ENCODE results near the gene GATAD2B.

GATAD2B gene

DNA sequence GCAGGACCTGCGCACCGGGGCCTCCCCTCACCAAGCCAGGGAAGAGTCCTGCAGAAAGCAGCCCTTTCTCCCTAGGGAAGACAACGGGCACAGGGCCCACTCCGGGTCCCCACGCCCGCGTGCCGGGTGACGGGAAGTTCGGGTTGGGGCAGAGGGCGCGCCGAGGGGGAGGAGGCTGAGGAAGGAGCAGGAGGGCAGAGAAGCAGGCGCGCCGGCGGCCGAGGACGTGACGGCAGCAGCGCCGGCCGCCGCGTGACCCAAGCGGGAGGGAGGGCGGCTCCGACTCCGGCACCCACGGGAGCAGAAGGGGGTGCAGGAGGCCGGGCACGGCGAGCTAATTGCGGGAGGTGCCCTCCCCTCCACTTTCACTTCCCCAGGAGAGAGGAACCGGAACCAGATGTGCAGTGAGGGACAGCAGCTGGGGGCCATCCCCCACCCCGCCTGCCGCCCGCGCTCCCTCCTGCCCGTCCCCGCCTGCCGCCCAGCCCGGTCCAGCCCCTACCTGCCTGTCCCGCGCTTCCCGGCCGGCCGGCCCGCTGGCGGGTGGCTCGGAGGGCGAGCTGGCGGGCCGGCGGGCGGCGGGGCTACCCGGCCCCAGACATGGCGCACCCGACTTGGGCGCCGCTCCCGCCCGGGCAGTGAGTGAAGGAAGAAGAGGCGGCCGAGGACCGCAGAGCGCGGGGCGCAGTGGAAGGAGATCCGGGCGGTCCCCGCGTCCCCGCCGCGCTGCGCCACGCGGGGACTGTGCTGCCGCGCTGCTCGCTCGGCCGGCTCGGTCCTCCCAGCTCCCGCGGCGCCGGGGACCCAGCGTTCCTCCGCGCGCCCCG is 23.2 kb upstream of the GATAD2B start (continued):
- TF ChIP-seq, protein P1, sequence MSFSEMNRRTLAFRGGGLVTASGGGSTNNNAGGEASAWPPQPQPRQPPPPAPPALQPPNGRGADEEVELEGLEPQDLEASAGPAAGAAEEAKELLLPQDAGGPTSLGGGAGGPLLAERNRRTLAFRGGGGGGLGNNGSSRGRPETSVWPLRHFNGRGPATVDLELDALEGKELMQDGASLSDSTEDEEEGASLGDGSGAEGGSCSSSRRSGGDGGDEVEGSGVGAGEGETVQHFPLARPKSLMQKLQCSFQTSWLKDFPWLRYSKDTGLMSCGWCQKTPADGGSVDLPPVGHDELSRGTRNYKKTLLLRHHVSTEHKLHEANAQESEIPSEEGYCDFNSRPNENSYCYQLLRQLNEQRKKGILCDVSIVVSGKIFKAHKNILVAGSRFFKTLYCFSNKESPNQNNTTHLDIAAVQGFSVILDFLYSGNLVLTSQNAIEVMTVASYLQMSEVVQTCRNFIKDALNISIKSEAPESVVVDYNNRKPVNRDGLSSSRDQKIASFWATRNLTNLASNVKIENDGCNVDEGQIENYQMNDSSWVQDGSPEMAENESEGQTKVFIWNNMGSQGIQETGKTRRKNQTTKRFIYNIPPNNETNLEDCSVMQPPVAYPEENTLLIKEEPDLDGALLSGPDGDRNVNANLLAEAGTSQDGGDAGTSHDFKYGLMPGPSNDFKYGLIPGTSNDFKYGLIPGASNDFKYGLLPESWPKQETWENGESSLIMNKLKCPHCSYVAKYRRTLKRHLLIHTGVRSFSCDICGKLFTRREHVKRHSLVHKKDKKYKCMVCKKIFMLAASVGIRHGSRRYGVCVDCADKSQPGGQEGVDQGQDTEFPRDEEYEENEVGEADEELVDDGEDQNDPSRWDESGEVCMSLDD (tag by site-specific recombination; IDR thresholded peaks at IDR 0.05): peak; percentile 81
- TF ChIP-seq KLF1 (tag by site-specific recombination; IDR thresholded peaks at IDR 0.05) (peak; percentile 59), ZNF354C (tag by site-specific recombination; IDR thresholded peaks at IDR 0.05; ENCODE audit: borderline replicate concordance, low read depth) (no peak), ZNF184 (tag by site-specific recombination; IDR thresholded peaks at IDR 0.05) (no peak), ZNF558 (tag by site-specific recombination; IDR thresholded peaks at IDR 0.05) (no peak), ZSCAN30 (tag by site-specific recombination; IDR thresholded peaks at IDR 0.05) (no peak), ZNF600 (tag by site-specific recombination; IDR thresholded peaks at IDR 0.05) (peak; percentile 85), HOXD13 (CRISPR knock-in tag; IDR thresholded peaks at IDR 0.05; ENCODE audit: borderline replicate concordance) (no peak), ZNF335 (tag by site-specific recombination; conservative IDR thresholded peaks at IDR 0.05) (peak; percentile 97), KLF8 (tag by site-specific recombination; IDR thresholded peaks at IDR 0.05) (peak; percentile 19; the same call in 1 of the 2 replicates), PRDM1 (tag by site-specific recombination; IDR thresholded peaks at IDR 0.05) (peak; percentile 77)
- TF ChIP-seq, protein P2, sequence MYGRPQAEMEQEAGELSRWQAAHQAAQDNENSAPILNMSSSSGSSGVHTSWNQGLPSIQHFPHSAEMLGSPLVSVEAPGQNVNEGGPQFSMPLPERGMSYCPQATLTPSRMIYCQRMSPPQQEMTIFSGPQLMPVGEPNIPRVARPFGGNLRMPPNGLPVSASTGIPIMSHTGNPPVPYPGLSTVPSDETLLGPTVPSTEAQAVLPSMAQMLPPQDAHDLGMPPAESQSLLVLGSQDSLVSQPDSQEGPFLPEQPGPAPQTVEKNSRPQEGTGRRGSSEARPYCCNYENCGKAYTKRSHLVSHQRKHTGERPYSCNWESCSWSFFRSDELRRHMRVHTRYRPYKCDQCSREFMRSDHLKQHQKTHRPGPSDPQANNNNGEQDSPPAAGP (tag by site-specific recombination; IDR thresholded peaks at IDR 0.05): peak; percentile 93
- TF ChIP-seq, protein P3, sequence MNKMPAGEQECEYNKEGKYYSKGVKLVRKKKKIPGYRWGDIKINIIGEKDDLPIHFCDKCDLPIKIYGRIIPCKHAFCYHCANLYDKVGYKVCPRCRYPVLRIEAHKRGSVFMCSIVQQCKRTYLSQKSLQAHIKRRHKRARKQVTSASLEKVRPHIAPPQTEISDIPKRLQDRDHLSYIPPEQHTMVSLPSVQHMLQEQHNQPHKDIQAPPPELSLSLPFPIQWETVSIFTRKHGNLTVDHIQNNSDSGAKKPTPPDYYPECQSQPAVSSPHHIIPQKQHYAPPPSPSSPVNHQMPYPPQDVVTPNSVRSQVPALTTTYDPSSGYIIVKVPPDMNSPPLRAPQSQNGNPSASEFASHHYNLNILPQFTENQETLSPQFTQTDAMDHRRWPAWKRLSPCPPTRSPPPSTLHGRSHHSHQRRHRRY (tag by site-specific recombination; IDR thresholded peaks at IDR 0.05): no peak; the same call in 1 of the 2 replicates
- TF ChIP-seq, protein P4, sequence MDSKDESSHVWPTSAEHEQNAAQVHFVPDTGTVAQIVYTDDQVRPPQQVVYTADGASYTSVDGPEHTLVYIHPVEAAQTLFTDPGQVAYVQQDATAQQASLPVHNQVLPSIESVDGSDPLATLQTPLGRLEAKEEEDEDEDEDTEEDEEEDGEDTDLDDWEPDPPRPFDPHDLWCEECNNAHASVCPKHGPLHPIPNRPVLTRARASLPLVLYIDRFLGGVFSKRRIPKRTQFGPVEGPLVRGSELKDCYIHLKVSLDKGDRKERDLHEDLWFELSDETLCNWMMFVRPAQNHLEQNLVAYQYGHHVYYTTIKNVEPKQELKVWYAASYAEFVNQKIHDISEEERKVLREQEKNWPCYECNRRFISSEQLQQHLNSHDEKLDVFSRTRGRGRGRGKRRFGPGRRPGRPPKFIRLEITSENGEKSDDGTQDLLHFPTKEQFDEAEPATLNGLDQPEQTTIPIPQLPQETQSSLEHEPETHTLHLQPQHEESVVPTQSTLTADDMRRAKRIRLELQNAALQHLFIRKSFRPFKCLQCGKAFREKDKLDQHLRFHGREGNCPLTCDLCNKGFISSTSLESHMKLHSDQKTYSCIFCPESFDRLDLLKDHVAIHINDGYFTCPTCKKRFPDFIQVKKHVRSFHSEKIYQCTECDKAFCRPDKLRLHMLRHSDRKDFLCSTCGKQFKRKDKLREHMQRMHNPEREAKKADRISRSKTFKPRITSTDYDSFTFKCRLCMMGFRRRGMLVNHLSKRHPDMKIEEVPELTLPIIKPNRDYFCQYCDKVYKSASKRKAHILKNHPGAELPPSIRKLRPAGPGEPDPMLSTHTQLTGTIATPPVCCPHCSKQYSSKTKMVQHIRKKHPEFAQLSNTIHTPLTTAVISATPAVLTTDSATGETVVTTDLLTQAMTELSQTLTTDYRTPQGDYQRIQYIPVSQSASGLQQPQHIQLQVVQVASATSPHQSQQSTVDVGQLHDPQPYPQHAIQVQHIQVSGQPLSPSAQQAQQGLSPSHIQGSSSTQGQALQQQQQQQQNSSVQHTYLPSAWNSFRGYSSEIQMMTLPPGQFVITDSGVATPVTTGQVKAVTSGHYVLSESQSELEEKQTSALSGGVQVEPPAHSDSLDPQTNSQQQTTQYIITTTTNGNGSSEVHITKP (tag by site-specific recombination; IDR thresholded peaks at IDR 0.05): peak; percentile 91
- TF ChIP-seq, protein P5, sequence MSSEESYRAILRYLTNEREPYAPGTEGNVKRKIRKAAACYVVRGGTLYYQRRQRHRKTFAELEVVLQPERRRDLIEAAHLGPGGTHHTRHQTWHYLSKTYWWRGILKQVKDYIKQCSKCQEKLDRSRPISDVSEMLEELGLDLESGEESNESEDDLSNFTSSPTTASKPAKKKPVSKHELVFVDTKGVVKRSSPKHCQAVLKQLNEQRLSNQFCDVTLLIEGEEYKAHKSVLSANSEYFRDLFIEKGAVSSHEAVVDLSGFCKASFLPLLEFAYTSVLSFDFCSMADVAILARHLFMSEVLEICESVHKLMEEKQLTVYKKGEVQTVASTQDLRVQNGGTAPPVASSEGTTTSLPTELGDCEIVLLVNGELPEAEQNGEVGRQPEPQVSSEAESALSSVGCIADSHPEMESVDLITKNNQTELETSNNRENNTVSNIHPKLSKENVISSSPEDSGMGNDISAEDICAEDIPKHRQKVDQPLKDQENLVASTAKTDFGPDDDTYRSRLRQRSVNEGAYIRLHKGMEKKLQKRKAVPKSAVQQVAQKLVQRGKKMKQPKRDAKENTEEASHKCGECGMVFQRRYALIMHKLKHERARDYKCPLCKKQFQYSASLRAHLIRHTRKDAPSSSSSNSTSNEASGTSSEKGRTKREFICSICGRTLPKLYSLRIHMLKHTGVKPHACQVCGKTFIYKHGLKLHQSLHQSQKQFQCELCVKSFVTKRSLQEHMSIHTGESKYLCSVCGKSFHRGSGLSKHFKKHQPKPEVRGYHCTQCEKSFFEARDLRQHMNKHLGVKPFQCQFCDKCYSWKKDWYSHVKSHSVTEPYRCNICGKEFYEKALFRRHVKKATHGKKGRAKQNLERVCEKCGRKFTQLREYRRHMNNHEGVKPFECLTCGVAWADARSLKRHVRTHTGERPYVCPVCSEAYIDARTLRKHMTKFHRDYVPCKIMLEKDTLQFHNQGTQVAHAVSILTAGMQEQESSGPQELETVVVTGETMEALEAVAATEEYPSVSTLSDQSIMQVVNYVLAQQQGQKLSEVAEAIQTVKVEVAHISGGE (tag by site-specific recombination; conservative IDR thresholded peaks at IDR 0.05; ENCODE audit: low read depth): peak; percentile 88
- TF ChIP-seq, protein P6, sequence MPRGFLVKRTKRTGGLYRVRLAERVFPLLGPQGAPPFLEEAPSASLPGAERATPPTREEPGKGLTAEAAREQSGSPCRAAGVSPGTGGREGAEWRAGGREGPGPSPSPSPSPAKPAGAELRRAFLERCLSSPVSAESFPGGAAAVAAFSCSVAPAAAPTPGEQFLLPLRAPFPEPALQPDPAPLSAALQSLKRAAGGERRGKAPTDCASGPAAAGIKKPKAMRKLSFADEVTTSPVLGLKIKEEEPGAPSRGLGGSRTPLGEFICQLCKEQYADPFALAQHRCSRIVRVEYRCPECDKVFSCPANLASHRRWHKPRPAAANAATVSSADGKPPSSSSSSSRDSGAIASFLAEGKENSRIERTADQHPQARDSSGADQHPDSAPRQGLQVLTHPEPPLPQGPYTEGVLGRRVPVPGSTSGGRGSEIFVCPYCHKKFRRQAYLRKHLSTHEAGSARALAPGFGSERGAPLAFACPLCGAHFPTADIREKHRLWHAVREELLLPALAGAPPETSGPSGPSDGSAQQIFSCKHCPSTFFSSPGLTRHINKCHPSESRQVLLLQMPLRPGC (tag by site-specific recombination; IDR thresholded peaks at IDR 0.05): 0 out of 2 replicates have a peak, but pooled peaks have one; percentile 10
- TF ChIP-seq, protein P7, sequence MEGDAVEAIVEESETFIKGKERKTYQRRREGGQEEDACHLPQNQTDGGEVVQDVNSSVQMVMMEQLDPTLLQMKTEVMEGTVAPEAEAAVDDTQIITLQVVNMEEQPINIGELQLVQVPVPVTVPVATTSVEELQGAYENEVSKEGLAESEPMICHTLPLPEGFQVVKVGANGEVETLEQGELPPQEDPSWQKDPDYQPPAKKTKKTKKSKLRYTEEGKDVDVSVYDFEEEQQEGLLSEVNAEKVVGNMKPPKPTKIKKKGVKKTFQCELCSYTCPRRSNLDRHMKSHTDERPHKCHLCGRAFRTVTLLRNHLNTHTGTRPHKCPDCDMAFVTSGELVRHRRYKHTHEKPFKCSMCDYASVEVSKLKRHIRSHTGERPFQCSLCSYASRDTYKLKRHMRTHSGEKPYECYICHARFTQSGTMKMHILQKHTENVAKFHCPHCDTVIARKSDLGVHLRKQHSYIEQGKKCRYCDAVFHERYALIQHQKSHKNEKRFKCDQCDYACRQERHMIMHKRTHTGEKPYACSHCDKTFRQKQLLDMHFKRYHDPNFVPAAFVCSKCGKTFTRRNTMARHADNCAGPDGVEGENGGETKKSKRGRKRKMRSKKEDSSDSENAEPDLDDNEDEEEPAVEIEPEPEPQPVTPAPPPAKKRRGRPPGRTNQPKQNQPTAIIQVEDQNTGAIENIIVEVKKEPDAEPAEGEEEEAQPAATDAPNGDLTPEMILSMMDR (tag by site-specific recombination; IDR thresholded peaks at IDR 0.05): peak; percentile 29; the same call in 1 of the 2 replicates
- TF ChIP-seq, protein P8, sequence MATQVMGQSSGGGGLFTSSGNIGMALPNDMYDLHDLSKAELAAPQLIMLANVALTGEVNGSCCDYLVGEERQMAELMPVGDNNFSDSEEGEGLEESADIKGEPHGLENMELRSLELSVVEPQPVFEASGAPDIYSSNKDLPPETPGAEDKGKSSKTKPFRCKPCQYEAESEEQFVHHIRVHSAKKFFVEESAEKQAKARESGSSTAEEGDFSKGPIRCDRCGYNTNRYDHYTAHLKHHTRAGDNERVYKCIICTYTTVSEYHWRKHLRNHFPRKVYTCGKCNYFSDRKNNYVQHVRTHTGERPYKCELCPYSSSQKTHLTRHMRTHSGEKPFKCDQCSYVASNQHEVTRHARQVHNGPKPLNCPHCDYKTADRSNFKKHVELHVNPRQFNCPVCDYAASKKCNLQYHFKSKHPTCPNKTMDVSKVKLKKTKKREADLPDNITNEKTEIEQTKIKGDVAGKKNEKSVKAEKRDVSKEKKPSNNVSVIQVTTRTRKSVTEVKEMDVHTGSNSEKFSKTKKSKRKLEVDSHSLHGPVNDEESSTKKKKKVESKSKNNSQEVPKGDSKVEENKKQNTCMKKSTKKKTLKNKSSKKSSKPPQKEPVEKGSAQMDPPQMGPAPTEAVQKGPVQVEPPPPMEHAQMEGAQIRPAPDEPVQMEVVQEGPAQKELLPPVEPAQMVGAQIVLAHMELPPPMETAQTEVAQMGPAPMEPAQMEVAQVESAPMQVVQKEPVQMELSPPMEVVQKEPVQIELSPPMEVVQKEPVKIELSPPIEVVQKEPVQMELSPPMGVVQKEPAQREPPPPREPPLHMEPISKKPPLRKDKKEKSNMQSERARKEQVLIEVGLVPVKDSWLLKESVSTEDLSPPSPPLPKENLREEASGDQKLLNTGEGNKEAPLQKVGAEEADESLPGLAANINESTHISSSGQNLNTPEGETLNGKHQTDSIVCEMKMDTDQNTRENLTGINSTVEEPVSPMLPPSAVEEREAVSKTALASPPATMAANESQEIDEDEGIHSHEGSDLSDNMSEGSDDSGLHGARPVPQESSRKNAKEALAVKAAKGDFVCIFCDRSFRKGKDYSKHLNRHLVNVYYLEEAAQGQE (tag by site-specific recombination; IDR thresholded peaks at IDR 0.05): no peak
